HTERT RPE-1 (cell line): Measurements from ENCODE around the gene ARFGEF3.
"Not testable (repeated sequence)": the region's sequence is repeated elsewhere in the genome, so short reads cannot be mapped to it uniquely, and the experiment has no call there.

Experiments used
- in situ Hi-C: fragments of 300-500 bp; cut with MboI; formaldehyde crosslinking; loops from 4 replicates; pipeline ENCODE4 v1.14.3; 2020; ENCODE audit warnings: low sequenced_read_pairs

The ARFGEF3 gene

DNA sequence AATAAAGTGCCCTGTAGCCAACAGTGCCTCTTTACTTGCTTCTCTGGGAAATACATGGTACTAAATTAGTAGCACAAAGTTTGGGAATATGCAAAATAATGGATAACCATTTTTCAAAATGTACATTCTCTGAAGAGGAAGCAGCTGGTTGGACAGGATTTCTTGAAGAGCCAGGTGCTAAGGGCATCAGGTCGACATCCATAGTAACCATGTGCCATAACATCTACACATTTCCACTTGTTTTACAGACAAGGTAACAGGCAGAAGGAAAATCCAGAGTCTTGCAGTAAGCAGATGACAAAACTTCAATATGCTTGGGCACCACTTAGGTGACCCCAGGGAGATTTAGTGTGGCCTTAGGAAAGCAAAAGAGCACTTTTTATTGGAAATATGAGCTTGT is 179.4 kb downstream of the ARFGEF3 start:
- in situ Hi-C loops, result no loop called here

GRCh38 chr6:138343112-138343511 is 181.4 kb downstream of the ARFGEF3 start:
- in situ Hi-C loops, result no loop called here

DNA sequence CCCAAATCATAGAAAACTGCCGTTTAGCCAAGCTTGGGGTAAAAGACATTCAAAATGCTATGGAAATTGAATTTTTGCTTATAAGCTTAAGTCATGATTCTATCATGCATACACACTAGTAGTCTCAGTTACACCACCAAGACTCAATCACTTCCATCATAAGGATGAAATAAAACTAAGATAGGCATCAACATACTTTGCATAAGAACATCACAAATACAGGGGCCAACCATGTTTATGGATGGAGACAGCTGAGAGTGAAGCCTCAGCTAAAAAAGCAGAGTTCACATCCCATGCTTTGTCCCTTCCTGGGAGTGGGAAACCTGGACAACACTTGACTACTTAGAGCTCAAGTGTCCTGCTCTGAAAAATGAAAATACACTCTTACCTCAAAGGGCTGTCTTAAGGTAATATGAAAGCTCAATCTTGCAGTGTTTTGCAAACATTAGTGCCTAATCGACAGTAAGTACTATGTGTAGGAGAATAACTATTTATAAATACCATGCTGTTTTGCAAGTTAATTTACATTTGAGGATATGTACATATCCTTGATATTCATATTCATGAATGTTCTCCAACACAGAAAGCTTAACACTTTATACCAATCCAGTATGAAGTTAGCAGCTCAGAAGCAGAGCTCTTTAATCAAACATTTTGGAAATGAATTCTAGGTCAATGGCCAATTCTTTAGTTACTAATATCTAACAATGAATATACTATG is 184.0 kb downstream of the ARFGEF3 start:
- in situ Hi-C loops, result no loop called here

DNA sequence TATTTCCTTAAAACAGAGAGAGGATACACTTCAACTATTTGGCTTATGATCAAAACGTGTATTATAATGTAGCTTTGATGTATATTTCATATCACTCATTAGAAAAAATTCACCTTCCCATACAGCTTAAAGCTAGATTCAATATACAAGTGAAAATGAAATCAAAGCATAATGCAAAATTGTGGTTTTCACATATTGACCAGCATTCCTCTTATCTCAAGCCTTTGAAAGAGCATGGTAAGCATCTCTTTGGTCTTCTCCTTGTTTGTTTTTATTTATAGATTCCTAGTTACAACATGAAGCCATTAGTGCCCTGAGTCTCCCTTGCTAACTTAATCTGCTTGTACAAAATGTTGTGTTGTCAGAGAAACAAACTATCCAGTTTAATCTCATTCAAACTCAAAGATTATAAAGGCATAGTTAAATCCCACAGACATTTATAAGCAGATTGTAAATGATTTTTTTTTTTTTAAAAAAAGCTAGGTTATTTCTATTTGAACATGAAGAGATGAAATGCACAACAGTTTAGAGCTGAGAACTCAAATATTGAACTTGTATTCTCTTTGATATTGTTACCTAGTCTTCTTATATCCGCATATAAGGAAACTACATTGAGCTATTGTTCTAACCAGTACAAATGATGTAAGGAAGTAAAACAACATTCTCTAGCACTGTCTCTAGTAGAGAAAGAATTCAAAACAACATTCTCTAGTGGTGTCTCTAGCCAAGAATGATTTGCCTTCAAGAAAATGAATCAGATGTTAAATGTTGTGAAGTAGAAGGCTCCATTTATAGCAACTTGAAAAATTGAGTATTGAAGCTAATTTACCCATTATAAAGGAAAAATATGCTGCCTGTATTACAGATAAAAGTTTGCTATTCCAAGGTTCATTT is 184.8 kb downstream of the ARFGEF3 start:
- in situ Hi-C loops, result no loop called here

GRCh38 chr6:138347864-138348263 is 186.1 kb downstream of the ARFGEF3 start:
- in situ Hi-C loops, result no loop called here

- in situ Hi-C loops, result no loop called here
Measured at GRCh38 chr6:138349891-138350290, 188.2 kb downstream of the ARFGEF3 start.

- in situ Hi-C loops, result no loop called here
Measured at GRCh38 chr6:138357928-138358327, 196.2 kb downstream of the ARFGEF3 start.

DNA sequence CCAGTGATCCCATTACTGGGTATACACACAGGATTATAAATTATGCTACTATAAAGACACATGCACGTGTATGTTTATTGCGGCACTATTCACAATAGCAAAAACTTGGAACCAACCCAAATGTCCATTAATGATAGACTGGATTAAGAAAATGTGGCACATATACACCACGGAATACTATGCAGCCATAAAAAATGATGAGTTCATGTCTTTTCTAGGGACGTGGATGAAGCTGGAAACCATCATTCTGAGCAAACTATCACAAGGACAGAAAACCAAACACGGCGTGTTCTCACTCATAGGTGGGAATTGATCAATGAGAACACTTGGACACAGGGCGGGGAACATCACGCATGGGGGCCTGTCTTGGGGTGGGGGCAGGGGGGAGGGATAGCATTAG is 206.9 kb downstream of the ARFGEF3 start:
- in situ Hi-C loops, result not testable (repeated sequence)

DNA sequence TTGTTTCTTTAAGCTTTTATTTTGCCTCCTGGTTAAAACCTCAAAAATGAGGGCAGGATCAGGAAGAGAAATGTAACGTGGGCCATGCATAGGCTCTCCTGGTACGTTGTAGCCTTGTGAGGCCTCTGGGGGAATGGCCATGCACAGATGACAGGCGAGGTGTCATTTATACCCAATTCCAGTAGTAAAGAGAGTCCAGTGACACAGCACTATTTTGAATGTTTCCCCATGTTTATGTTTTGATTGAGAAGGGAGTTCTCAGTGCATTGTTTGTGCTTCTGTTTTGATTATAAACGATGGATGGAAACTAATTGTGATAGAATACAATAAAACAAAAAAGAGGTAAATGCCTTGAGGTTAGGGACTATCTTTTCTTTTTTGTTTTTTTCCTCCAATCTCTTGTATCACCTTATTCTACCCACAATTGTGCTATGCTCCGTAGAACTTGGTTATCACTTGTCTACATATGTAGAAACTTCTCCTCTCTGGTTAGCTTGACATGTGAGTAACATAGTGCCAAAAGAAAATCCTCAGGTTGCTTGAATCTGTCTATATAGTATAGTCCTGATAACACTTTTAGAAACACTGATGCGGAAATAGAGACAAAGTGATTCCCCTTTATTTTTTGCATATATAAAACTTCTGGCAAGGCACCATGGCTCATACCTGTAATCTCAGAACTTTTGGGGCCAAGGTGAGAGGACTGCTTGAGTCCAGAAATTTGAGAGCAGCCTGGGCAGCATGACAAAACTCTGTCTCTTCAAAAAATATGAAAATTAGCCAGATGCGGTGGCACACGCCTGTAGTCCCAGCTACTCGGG is 209.1 kb downstream of the ARFGEF3 start:
- in situ Hi-C loops, result no loop called here

DNA sequence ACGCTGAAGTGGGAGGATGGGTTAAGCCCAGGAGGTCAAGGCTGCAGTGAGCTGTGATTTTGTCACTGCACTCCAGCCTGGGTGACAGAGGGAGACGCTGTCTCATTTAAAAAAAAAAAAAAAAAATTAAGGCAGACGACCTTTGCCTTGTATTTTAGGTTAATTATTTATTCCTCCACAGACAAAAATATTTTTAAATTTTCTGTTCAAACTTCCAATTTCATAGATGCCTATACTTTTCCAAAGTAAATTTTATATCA is 209.6 kb downstream of the ARFGEF3 start:
- in situ Hi-C loops, result no loop called here

- in situ Hi-C loops, result no loop called here
Measured at GRCh38 chr6:138371720-138372119, 210.0 kb downstream of the ARFGEF3 start.

DNA sequence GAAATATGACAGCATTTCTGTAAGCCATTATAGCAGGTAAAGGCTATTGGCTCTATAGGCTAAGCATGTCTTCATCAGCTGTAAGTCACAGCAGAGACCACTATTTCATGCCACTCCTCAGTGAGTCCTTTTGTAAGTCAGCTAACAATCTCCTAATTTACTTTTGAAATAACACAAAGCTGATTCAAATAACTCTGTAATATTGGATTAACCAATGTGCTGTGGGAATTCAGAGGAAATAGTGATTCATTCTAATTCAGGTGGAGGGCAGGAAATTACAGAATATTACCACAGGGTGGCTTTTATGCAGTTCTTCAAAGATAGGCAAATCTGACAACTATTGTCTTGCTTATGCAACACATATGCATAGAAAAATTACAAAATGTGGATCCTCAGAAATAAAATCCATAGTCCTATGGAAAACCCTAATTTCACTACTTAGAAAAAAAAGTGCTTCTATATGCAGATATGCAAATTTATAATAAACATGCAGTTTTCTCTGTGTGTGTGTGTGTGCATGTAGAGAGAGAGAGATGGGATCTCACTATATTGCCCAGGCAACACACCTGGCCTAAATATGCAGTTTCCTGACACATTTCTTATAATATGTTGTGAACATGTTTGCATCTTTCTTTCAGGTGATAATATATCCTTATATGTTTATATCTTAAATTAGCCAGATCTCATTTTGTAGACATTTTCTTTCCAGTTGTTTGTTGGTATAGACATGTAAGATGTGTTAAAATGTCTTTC is 211.1 kb downstream of the ARFGEF3 start:
- in situ Hi-C loops, result no loop called here

DNA sequence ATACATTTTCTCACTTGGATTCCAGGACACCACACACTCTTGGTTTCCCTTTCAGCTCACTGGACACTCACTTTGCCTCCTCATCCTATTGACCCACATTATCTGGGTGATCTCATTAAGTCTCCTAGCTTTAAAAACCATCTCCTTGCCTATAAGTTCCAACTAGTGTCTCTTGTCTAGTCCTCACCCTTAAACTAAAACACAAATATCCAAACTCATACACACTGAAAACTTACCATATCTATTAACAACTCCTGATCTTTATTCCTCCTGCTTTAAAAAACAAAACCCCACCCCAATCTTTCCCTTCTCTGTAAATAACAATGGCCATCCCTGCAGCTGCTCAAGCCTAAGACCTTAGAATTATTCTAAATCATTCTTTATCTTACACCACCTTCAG is 212.5 kb downstream of the ARFGEF3 start:
- in situ Hi-C loops, result no loop called here

GRCh38 chr6:138374815-138375214 is 213.1 kb downstream of the ARFGEF3 start:
- in situ Hi-C loops, result no loop called here

DNA sequence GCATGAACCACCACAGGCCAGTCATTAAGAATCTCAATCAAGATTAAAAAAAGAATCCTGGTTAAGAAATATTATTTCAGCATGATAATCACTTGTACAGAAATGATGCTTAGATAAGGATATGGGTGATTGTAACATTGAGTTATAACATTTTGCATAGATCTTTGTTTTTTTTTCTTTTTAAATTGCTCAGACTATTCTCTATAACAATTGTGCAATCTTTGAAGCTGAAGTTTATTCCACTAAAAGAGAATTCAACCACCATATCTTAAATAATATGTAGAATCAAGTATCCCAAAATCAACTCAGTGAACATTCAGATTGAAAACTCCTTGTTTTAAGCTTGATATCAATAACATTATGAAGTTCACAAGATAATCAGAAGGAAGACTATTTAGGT is 215.3 kb downstream of the ARFGEF3 start:
- in situ Hi-C loops, result no loop called here

- in situ Hi-C loops, result no loop called here
Measured at GRCh38 chr6:138377844-138378243, 216.1 kb downstream of the ARFGEF3 start, which contains the start of gene SMIM28. Gene SMIM28 (plus strand): TSS chr6:138377905. CDS start chr6:138378073, 168 bp downstream.

GRCh38 chr6:138378463-138378862 is 216.7 kb downstream of the ARFGEF3 start:
- in situ Hi-C loops, result no loop called here

DNA sequence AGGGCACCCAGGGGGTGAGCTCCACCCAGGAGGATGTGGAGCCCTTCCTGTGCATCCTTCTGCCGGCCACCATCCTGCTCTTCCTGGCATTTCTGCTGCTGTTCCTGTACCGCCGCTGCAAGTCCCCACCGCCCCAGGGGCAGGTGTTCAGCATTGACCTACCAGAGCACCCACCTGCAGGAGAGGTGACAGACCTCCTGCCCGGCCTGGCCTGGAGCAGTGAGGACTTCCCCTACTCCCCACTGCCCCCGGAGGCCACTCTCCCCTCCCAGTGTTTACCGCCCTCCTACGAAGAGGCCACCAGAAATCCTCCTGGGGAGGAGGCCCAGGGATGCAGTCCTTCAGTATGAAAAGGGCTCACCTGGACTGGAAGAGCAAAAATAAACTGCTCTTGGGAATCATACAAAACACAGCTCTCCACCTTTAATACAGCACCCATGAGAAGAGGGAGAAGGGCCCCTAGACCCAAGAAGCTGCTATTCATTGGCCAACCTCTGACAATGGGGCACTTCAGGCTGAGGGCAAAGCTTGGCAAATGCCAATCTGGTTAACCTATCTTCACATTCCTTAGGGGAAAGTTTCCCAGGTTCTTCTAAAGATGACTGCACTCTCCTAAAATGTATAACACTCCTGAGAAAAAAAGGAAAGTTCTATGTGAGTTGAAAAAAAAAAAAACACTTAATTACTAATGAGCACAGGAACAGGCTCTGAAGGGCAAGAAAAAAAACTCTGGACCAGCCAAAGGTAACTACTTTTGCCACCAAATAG is 220.9 kb downstream of the ARFGEF3 start:
- in situ Hi-C loops, result no loop called here

- in situ Hi-C loops, result no loop called here
Measured at GRCh38 chr6:138383776-138384175, 222.0 kb downstream of the ARFGEF3 start.

DNA sequence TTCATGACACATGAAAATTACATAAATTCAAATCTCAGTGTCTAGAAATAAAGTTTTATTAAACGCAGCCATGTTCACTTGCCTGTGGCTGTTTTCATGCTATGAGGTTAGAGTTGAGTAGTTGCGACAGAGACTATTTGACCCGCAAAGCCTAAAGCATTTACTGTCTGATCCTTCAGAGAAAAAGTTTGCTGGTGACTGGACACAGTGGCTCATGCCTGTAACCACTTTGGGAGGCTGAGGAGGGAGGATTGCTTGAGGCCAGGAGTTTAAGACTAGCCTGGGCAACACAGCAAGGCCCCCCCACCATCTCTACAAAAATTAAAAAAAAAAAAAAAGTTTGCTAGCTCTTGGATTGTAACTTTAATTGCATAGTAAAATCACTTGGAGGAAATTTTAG is 225.2 kb downstream of the ARFGEF3 start:
- in situ Hi-C loops, result no loop called here
